Activated gamma-delta T cell treated with Interleukin-2 at 50 U/mL for 16 hours (primary cell): ENCODE data around the gene CAMKV.

Experiments used
- DNase-seq: peaks from one replicate; pipeline ENCODE4 v3.0.0-alpha.2; 2020

The CAMKV gene

GRCh38 chr3:49895791-49896190, 26.1 kb upstream of the CAMKV start:
- DNase-seq = no peak

GRCh38 chr3:49889296-49889695, 19.6 kb upstream of the CAMKV start:
- DNase-seq = no peak

DNA sequence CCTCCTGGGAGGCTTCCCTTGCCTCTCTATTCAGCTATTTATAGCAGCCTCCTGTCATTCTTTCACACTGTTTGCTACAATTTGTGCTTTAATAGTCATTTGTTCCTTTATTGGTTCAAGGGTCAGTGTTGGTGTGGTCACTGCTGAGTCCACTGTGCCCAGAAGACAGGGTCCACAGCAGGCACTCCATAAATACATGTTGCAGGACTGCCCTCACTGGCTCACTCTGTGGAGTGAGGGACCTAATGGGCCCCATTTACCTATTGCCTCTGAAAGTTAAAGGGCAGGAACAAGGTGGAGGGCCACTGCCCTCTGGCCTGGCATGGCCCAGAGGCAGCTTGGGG, 17.2 kb upstream of the CAMKV start:
- DNase-seq = no peak

DNA sequence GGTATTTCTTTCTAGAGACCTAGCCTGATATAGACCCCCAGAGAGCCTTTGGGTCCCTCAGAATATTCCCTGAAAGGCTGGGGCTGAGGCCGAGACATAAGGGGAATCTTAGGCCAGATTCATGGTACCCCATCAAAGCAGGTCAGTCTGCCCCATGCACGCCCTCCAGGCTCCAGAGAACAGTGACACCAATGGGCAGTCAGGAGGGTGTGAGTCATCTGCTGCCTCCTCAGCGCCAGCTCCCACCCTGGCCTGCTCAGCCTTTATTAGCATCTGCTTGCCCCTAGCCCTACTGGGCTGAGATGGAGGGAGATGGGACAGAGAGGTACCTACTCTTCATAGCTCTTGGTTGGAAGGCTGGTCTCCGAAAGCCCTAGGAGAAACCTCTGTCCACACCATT, 14.3 kb upstream of the CAMKV start:
- DNase-seq = no peak

DNA sequence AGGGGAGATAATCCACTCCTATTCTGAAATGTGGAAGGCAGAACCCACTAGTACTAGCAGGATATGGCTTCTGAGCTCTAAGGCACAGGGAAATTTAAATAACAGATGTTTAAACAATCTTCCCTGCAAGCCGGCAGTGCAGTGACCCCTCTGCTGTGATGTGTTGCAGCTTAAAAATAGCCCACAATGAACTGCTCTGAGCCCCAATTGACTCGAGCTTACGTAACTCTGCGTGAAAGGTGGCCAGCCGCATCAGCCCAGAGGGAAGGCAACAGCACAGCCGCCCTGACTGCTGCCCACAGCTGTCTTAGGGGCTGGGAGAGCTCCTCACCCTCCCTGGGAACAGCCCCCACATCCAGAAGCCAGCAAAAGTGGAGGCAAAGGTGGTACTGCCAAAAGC, 12.5 kb upstream of the CAMKV start:
- DNase-seq = no peak

DNA sequence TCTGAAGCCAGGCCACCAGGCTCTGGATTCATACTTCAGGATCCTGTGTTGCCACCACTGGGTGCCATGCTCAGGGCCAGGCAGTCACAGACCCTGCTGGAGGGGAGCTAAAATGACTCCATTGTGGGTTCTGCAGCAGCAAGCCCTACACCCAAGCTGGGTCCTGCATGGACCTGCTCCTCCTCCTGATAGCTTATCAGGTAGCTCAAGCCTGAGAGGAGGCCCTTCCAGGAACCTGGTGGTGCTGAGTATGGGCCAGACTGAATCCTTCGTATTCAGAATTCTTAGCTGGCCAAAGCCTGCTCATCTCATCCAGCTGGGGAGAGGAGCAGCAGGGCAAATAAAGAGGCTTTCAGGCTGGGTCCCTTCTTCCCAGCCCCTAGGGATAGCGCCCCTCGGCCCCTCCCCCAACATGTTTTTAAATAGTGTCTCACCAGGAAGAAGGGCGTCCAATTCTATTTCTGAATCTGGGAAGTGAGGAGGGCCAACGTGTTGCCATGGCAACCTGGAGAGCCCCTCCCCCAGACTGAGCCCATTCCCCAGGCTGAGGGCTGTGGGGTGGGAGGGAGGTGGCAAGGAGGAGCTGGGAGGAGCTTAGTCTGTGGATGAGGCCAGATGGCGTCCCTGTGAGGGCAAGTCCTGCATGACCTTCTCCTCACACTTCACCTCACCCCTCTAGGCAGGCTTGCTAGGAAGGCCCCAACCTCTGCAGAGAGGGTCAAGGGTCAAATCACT, 11.0 kb upstream of the CAMKV start:
- no peak for DNase-seq

DNA sequence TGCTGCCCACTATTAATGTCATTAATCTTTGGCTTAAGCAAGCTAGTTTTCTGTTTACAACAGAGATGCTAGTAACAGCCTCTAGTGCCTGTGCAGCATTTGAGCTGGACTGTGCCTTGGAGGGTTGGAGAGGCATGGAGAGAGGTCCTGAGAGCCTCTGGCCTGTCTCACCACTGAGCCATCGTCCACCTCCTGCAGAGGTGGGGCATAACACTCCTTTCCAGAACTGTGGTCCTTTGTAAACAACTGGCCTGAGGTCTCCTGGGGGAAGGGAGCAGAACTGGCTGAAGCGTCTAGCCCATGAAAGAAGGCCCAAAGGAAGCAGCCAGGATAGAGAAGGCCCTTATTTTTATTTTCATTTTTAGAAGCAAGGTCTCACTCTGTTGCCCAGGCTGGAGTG, 10.0 kb upstream of the CAMKV start:
- DNase-seq = no peak

DNA sequence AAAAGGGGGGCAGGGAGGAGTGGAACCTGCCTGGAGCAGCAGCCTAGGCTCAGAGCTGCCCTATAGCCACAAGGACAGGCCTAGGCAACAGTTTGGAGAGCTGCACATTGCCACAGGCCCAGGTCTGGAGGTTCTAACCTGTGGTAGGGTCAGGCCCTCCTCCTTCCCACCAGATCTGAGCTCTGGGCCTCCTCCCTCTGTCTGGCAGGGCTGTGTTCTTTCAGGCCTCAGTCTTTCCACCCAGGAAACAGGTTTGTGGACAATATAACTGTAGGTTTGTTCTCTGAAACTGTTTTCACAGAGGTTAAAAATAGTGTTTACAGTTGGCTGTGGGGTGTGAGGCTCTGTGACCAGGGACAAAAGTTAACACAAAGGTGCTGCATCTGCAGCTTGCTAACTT, 9.0 kb upstream of the CAMKV start:
- no peak for DNase-seq

GRCh38 chr3:49877716-49878115, 8.0 kb upstream of the CAMKV start:
- DNase-seq = no peak

DNA sequence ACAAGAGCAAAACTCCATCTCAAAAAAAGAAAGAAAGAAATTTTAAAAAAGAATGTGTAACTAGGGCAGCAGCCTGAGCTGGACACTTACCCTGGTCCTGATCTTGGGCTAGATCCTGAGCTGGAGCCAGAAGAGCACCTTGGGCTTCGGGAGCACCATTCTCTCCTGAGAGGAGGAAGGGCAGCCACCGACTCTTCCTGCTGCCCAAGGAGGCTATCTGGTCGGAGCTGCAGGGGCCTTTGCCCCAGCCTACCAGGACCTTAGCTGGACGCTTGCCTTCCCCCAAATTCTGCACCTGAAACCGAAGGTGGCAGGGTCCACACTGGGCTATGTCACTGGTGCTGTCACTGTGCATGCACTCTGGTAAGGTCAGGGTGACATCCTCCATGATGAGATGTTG, 6.9 kb upstream of the CAMKV start:
- DNase-seq = no peak

- no peak for DNase-seq
Observed at GRCh38 chr3:49873623-49874022, 3.9 kb upstream of the CAMKV start.

DNA sequence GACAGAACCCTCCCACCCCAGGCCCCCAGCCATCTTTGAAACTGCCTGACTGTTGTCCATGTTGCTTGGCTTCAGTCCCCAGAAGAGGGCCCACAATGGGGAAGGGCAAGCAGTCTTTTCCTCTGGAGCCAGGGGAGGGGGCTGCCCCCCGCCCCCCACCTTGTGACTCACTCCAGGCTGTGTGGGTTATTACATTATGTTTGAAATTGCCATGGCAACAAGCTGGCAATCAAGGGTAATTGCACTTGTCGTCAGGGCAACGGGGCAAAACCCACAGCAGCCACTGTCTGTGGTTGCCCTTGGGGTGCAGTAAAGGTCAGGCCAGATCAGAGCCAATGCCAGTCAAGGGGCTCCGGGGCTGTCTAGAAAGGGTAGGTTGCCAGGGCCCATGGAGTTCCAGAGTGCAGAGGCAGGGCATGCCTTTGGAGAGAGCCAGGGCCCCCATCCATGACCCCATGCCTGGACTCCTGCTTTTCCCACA, 3.1 kb upstream of the CAMKV start:
- no peak for DNase-seq

- DNase-seq = no peak
Observed at GRCh38 chr3:49871531-49872153, 1.9 kb upstream of the CAMKV start.

DNA sequence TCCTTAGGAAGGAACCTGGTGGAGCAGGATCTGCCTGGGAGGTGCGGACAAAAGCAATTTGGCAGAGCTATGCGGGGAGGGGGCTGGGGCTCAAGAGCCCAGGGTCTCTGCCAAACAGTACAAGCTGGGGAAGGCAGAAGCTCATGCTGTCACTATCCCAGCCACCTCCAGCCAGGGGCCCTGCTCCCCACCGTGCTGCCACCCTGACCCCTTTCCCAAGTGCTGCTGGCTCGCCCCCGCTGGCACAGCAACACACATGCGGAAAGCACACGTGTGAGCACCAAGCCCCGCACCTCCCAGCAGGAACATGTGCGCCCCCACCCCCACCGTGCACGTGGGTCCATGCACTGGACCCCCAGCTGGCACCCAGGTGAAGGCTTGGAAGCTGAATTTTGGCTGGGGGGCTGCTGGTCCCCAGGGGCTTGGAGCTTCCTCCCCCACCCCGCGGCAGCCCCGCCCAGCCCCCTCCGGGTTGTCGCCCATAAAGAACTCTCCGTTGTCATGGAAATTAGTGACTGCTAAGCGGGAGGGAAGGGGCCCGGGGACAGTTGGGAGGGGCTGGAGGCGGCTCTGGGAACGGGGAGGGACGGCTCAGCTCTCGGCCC, 742 bp downstream of the CAMKV start:
- no peak for DNase-seq

GRCh38 chr3:49867871-49868321, 1.8 kb downstream of the CAMKV start:
- no peak for DNase-seq

- DNase-seq = no peak
Observed at GRCh38 chr3:49867400-49867799, 2.3 kb downstream of the CAMKV start.

DNA sequence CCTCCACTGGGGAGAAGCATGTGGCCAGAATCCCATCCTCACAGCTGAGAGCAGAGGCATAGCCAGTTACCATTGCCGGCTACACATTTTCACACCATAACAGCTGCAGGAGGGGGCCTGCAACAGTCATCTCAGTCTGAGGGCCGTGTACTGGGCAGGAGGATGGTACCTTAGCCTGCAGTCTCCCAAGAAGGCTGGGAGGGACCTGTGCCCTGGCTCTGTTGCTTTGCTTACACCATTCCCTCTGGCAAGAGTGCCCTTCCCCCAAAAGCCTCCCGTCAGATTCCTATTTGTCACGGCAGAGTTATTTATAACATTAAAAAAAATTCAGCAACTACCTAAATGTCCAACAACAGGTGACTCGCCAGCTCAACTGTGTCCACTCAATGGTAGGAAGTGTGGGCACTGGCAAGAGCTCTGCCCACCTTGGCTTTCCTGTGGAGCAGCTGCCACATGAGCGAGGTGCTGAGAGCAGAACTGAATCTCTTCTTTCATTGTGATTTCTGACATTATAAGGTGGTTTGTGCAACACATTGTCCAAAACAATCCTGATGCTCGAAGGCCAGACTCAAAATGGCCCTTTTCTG, 4.4 kb downstream of the CAMKV start:
- no peak for DNase-seq

DNA sequence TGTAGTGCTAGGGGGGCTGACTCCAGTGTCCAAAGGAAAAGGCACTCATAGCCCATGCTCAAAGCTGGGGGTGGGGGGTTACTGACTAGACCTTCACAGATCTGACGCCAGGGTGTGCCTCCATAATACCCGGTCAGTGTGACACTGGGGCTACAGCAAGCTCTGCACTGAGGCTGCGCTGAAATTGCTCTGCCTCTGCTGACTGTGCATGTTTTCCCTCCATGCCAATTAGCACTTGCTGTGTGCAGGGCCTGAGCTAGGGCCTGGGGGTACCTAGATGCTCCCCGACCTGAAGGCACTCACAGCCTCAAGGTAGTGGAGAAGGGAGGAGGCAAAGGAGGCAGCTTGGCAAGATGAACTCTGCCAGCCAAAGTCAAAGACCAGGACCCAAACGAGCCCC, 5.2 kb downstream of the CAMKV start:
- DNase-seq = no peak

DNA sequence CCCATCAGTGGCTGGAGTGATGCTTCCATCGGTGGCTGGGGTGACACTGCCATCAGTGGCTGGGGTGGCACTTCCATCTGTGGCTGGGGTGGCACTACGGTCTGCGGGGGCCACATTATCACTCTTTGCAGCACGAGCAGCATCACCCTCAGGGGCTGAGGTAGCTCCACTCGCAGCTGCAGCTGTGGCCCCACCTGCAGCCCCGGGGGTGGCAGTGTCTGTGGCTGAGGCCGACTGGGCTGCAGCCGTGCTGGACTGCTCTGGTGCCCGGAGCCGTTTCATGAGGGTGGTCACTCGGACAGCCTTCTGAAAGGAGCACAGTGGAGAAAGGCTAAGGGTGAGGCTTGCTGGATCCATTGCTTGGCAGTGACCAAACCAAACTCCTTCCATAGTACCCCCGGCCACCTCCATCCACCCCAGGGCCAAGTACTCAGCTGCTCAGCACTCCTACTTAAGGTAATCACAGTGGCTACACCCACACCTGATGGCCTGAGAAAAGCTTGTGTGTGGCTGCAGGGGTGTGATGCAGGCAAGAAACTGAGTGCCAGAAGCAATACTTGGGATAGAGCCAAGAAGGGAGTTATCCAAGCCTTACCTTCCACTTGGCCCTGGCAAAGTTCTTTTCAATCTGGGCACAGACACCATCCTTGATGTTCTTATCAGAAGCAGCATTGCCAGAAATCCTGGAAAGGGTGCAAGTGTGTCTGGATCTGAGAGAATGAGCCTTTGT, 10.0 kb downstream of the CAMKV start:
- no peak for DNase-seq

DNA sequence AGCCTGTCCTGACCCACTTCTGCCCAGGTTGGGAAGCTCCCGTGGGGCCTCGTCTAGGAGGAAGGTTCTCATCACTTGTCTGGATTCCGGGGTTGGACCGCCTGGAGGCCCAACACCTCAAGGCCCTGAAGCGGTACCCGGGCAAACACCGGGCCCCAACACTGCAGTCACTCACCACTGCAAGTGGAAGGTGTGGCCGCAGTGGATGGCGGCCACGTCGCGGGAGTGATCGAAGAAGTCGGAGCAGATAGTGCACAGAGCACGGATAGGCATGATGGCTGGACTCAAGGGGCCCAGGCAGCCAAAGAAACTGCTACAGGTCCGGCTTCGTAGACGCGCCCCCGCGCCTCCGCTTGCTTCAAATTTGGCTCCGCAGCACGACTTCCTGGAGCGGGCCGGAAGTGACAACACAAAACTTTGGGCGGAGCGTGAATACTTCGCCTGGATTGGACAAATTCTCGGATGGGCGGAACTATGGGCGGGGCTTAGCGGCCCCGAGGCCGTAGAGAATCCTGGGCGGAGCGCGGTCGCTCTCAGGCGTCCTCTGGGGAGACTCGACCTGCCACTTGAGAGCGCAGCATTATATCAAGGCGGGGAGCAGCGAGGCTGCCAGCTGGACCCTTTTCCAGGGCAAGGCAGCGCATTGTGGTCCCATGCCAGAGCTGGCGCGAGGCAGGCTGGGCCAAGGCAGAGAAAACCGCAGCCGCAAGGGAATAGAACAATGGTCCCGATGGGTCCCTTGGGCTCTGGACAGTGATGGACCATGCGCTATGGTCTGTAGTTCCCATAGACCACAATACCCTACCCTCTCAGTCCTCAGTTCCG, 13.3 kb downstream of the CAMKV start, which contains the start of gene TRAIP:
Gene TRAIP (minus strand): TSS at position 384 of the 825 bp plus-strand sequence. CDS start 111 bp downstream, at position 273.
- DNase-seq = peak; percentile 94

DNA sequence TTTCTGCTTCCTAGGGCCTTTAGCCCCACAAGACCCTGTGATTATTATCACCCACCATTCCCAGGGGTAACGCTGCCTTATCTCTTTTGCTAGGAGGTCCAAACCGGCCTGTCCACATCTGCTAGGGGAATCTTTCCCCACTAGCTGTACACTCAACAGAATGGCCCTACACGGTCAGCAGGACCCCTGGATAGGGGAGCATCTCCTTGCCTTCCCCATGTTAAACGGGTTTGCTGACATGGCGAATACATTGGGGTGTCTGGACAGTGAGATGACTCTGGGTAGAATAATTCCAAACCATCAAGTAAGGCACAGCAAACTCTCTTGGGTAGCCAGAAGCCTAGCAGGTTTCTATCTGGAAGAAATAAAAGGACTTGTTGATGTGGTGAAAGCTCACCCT, 14.0 kb downstream of the CAMKV start:
- DNase-seq = no peak

- DNase-seq = no peak
Observed at GRCh38 chr3:49845694-49846093, 24.0 kb downstream of the CAMKV start.
